Retinal pigment epithelial cell (primary cell): ENCODE data around the gene SLC25A22.

Experiments used
- DNase-seq: peaks from one replicate; pipeline ENCODE4 v3.0.0-alpha.2; 2010; ENCODE audit warnings: low read depth
- H3K4me3 ChIP-seq: 2 replicates; pipeline ENCODE4 v1.5.1; 2011; ENCODE audit warnings: mild to moderate bottlenecking, low read length, control low read depth, moderate library complexity
- TF ChIP-seq, protein P1 (sequence below): conservative IDR thresholded peaks from 2 replicates; pipeline ENCODE4 v1.5.1; 2011; ENCODE audit warnings: low read depth, low read length, control low read depth, inconsistent platforms

Gene SLC25A22

GRCh38 chr11:837990-838307, 39.9 kb upstream of the SLC25A22 start:
- no peak for DNase-seq
- no peak overlapping the region for H3K4me3 ChIP-seq
- TF ChIP-seq, protein P1, sequence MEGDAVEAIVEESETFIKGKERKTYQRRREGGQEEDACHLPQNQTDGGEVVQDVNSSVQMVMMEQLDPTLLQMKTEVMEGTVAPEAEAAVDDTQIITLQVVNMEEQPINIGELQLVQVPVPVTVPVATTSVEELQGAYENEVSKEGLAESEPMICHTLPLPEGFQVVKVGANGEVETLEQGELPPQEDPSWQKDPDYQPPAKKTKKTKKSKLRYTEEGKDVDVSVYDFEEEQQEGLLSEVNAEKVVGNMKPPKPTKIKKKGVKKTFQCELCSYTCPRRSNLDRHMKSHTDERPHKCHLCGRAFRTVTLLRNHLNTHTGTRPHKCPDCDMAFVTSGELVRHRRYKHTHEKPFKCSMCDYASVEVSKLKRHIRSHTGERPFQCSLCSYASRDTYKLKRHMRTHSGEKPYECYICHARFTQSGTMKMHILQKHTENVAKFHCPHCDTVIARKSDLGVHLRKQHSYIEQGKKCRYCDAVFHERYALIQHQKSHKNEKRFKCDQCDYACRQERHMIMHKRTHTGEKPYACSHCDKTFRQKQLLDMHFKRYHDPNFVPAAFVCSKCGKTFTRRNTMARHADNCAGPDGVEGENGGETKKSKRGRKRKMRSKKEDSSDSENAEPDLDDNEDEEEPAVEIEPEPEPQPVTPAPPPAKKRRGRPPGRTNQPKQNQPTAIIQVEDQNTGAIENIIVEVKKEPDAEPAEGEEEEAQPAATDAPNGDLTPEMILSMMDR: no peak

DNA sequence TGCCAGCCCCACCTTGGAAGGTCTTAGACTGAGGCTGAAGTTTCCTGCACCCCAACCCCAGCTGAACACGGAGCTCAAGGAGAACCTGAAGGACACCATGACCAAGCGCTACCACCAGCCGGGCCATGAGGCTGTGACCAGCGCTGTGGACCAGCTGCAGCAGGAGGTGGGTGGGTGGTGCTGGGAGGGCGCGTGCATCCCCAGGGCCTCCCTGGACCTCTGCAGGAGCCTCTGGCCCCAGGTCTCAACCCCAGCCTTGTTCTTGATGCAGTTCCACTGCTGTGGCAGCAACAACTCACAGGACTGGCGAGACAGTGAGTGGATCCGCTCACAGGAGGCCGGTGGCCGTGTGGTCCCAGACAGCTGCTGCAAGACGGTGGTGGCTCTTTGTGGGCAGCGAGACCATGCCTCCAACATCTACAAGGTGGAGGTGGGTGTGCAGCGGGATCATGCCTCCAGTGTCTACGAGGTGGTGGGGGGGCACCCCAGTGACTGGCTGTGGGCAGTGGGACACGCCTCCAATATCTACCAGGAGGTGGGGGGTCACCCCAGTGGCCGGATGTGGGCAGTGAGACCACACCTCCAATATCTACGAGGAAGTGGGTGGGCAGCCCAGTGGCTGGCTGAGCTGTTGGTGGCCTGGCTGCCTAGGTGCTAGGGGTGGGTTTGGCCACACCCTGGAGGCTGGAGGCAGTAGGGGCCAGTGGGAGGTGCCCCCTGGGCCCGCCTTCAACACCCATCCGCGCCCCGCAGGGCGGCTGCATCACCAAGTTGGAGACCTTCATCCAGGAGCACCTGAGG, 39.3 kb upstream of the SLC25A22 start:
- no peak overlapping the region for H3K4me3 ChIP-seq
- DNase-seq: no peak
- TF ChIP-seq, protein P1: no peak

DNA sequence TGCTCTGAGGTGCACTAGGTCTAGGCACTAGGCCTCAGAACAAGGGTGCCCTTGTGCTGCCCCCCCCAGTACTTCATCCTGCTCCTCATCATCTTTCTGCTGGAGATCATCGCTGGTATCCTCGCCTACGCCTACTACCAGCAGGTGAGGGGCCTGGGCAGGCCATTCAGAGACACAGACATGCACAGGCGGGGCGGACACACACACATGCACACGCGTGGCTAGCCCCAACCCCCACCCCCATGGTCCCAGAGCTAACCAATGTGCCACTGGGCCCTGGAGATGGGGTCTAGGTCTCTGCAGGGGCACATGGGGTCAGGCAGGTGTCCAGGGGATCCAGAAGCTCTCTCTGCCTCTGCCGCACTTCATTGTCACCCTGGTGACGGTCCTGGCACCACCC, 38.6 kb upstream of the SLC25A22 start:
- no peak overlapping the region for H3K4me3 ChIP-seq
- TF ChIP-seq, protein P1: no peak
- DNase-seq: no peak

DNA sequence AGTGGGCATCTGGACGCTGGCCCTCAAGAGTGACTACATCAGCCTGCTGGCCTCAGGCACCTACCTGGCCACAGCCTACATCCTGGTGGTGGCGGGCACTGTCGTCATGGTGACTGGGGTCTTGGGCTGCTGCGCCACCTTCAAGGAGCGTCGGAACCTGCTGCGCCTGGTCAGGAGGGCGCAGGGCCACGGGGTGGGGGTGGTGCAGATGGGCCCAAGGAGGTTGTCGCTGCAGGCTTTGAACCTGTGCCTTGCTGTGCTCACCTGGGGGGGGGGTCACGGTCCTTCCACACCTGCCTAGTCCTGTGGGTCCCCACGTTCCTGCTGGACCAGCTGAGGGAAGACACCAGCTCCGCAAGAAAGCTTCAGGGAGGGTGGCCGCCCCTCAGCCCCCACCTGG, 38.2 kb upstream of the SLC25A22 start:
- DNase-seq: no peak
- H3K4me3 ChIP-seq: no peak overlapping the region
- TF ChIP-seq, protein P1: no peak

- TF ChIP-seq, protein P1: no peak
- peak; percentile 95 for DNase-seq
- peak overlapping the region; percentile 80 for H3K4me3 ChIP-seq
Measured at GRCh38 chr11:834371-835316, 36.6 kb upstream of the SLC25A22 start.

DNA sequence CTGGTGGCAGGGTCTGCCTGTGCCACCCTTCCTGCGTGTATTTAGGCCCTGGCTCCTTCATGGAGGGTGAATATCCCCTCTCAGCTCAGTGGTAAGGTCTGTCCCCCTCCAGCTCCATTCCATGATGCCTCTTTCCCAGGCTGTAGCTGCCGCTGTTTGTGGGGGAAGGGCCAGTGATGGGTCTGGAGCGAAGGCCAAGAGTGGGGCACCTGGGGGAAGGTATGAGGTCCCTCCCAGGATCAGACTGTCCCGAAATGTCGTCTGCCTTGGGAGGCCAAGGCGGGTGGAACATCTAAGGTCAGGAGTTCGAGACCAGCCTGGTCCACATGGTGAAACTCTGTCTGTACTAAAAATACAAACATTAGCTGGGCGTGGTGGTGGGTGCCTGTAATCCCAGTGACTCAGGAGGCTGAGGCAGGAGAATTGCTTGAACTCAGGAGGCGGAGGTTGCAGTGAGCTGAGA, 35.8 kb upstream of the SLC25A22 start:
- H3K4me3 ChIP-seq: peak overlapping the region; percentile 80
- no peak for DNase-seq
- TF ChIP-seq, protein P1: no peak
